Activated naive CD8-positive, alpha-beta T cell treated with anti-CD3 and anti-CD28 coated beads for 36 hours (primary cell): ENCODE results near the gene GAL3ST2. TPM values are rescaled to one million over a fixed set of nuclear protein-coding genes. Genes with fewer than 3 reads are reported as not detected.

Experiments used
- DNase-seq: peaks from one replicate; pipeline ENCODE4 v3.0.0; 2021
- H3K27ac Mint-ChIP-seq: one replicate; pipeline ENCODE4 v1.8.0; 2022; ENCODE audit warnings: mild to moderate bottlenecking, moderate library complexity, mixed read lengths
- H3K27me3 Mint-ChIP-seq: one replicate; pipeline ENCODE4 v1.8.0; 2022; ENCODE audit warnings: mild to moderate bottlenecking, mixed read lengths
- H3K36me3 Mint-ChIP-seq: one replicate; pipeline ENCODE4 v1.8.0; 2021; ENCODE audit warnings: mild to moderate bottlenecking, mixed read lengths
- H3K4me1 Mint-ChIP-seq: one replicate; pipeline ENCODE4 v1.8.0; 2021; ENCODE audit warnings: mixed read lengths
- H3K4me3 Mint-ChIP-seq: one replicate; pipeline ENCODE4 v1.8.0; 2022; ENCODE audit warnings: mild to moderate bottlenecking, moderate library complexity, mixed read lengths
- H3K9me3 Mint-ChIP-seq: one replicate; pipeline ENCODE4 v1.8.0; 2022; ENCODE audit warnings: mixed read lengths
- total RNA-seq, 2 experiments: library from RNA; stranded (reverse); gene quantifications; one replicate each; pipeline ENCODE4 v1.2.3, GENCODE V29; 2021

GAL3ST2 gene
- total RNA-seq, 2 experiments from 2014 or later = 0.31 TPM; not detected in 1

DNA sequence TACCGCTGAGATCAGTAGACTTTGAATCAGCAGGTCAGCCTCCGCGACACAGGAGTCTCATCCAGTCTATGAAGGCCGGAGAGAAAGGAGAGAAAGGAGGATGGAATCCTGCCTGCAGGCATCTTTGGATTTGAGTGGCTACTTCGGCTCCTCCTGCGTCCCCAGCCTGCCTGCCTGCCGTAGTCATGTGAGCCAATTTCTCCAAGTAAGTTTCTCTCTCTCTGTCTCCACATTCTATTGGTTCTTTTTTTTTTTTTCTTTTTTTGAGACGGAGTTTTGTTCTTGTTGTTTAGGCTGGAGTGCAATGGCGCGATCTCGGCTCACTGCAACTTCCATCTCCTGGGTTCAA lies 65.4 kb downstream of the GAL3ST2 start:
- H3K9me3 Mint-ChIP-seq = peaks cover 3% of the 10 kb centered on the region
- H3K36me3 Mint-ChIP-seq = peaks cover 13% of the 10 kb centered on the region
- peak overlapping the region; percentile 38 for H3K27ac Mint-ChIP-seq
- H3K4me3 Mint-ChIP-seq = no peak overlapping the region
- DNase-seq = no peak
- peaks cover 35% of the 10 kb centered on the region for H3K4me1 Mint-ChIP-seq
- peaks cover 24% of the 10 kb centered on the region for H3K27me3 Mint-ChIP-seq

DNA sequence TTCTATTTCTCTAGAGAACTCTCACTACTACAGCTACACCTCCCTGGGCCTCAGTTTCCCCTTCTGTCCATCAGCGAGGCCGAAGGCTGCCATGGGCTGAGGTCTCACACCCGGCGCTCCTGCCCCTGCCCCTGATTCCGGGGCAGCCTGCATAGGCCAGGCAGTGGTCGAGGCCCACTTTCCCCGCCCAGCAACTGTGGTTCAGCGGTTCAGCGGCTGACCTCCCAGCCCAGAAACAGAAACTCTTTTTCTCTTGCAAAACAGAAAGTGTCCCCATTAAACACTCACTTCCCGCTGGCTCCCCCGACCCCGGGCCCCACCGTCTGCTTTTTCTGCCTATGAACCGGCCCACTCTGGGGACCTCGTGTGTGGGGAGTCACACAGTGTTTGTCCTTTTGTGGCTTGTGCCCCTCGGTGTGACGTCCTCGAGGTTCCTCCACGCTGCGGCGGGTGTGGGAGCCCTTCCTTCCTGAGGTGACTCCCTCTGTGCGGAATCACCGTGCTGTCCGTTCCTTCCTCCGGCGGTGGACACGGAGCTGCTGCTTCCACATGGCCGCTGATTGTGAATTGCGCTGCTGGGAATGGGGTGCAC lies 66.1 kb downstream of the GAL3ST2 start:
- Mint-ChIP-seq H3K27ac (peak overlapping the region; percentile 38), H3K4me1 (peaks cover 35% of the 10 kb centered on the region), H3K4me3 (peak overlapping the region; percentile 27), H3K27me3 (peaks cover 19% of the 10 kb centered on the region), H3K9me3 (peaks cover 3% of the 10 kb centered on the region), H3K36me3 (peaks cover 13% of the 10 kb centered on the region)
- DNase-seq = peak; percentile 69

DNA sequence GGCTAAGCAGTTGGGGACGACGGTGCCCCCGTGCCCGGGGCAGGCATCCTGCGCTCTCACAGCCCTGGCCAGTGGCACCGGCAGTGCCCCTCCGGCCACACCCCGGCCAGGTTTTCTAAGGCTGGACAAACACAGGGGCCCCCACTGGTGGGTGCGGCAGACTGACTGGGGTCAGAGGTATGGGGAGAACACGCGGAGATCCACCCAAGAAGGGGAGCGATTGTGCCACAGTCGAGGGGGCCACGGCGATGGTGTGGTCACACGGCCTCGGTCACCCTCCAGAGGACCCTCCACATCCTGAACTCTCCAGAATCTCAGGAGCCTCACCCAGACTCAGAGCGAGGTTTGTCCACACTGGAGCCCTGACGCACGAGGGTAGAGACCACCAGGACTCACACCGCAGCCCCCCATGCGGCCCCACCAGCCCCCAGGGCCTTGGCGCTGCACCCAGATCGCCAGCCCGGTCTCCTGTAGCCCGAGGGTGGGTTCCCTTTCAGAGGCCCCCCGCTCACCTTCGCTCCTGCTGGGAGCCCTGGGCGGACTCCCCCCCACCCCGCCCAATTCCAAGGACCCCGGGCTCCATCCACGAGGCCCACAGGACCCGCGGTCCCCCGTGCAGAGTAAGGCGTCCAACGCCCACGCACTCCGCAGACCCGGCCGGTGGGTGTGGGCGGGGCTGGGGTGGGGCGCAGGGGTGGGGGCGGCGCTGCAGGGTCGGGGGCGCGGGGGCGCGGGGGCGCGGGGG lies 66.9 kb downstream of the GAL3ST2 start:
- DNase-seq = no peak

DNA sequence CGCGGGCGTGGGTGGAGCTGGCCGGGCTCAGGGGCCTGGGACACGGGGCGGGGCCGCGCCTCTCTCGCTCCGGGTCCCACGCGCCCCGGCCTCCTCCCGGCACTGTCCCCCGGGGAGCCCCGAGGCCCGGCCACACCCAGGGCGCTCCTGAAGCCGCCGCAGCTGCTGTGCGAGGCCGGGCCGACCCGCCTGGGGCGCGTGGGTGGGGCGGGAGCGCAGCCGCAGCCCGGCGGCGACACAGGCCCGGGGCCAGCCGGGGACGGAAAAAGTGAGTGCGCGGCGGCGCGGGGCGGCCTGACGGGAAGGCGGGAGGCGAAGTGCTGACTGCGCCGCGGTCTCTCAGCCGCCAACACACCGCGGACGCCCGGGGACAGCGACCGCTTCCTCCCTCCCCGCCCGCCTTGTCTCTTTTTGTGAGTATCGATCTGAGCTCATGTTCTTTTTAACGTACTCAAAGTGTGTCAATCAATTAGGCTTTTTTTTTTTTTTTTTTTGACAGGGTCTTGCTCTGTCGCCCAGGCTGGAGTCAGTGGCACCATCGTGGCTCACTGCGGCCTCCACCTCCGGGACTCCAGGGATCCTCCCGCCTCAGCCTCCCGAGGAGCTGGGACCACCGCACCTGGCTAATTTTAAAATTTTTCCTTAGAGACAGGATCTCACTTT lies 67.6 kb downstream of the GAL3ST2 start:
- DNase-seq = peak; percentile 95
- H3K9me3 Mint-ChIP-seq = peaks cover 3% of the 10 kb centered on the region
- peak overlapping the region; percentile 65 for H3K4me3 Mint-ChIP-seq
- H3K36me3 Mint-ChIP-seq = peaks cover 13% of the 10 kb centered on the region
- peak overlapping the region; percentile 78 for H3K27ac Mint-ChIP-seq
- H3K27me3 Mint-ChIP-seq = peaks cover 18% of the 10 kb centered on the region
- peaks cover 35% of the 10 kb centered on the region for H3K4me1 Mint-ChIP-seq

More for the DNA sequence above, 66.9 kb downstream of the GAL3ST2 start:
- Mint-ChIP-seq H3K9me3 (peaks cover 3% of the 10 kb centered on the region), H3K27ac (peak overlapping the region; percentile 38), H3K4me3 (peak overlapping the region; percentile 27), H3K36me3 (peaks cover 13% of the 10 kb centered on the region), H3K27me3 (peaks cover 18% of the 10 kb centered on the region), H3K4me1 (peaks cover 35% of the 10 kb centered on the region)

DNA sequence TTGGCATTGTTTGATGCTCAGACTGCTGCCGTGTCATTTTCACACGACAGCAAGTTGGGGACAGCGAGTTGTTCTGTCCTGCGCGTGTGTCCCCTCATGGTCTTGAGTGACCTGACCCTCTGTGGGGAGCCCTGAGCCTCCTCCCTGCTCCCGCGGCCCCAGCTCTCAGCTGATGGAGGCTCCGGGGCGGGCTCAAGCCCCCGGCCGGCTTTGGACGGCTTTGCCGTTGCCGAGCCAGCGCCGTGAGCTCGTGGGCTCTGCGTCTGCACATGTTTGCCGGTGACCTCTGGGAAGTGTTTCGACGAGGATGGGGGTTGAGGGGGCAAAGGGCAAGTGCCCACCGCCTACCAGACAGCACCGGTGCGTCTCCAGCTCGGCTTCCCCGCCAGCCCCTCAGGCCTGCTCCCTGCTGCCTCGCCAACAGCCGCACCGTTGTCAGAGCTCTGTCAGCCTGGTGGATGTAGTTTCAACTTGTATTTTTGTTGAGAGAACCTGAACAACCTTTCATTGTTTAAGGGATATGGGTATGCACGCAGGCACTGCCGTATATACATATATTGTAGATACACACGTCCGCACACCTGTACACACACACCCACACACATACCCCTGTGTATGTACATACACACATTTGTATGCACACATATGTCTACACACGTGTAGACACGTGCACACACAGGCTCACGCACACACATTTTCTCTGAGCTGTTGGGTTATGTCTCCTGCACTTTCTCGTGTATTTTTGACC lies 68.4 kb downstream of the GAL3ST2 start:
- Mint-ChIP-seq H3K36me3 (peaks cover 13% of the 10 kb centered on the region), H3K27me3 (peaks cover 15% of the 10 kb centered on the region), H3K4me1 (peaks cover 35% of the 10 kb centered on the region), H3K27ac (peak overlapping the region; percentile 78), H3K4me3 (peak overlapping the region; percentile 60), H3K9me3 (peaks cover 3% of the 10 kb centered on the region)
- DNase-seq = no peak

DNA sequence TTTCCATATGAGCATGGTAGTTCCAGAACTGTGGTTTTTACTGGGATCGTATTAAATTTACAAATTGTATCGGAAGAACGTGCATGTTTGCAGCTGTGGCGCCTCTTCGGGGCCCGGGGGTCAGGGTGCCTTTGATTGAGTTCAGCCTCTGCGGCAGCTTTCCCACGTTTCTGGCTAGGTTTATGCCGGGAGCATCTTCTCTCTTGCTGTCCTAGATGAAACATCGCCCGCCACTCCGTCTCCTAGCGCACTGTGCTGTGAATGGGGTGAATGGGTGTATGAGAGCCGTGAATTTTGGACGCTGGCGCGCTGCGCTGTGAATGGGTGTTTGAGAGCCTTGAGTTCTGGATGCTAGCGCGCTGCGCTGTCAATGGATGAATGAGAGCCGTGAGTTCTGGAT lies 69.8 kb downstream of the GAL3ST2 start:
- H3K4me1 Mint-ChIP-seq = peaks cover 35% of the 10 kb centered on the region
- peaks cover 9% of the 10 kb centered on the region for H3K27me3 Mint-ChIP-seq
- H3K27ac Mint-ChIP-seq = peak overlapping the region; percentile 84
- peaks cover 13% of the 10 kb centered on the region for H3K36me3 Mint-ChIP-seq
- peak overlapping the region; percentile 60 for H3K4me3 Mint-ChIP-seq
- no peak for DNase-seq
- peaks cover 3% of the 10 kb centered on the region for H3K9me3 Mint-ChIP-seq

DNA sequence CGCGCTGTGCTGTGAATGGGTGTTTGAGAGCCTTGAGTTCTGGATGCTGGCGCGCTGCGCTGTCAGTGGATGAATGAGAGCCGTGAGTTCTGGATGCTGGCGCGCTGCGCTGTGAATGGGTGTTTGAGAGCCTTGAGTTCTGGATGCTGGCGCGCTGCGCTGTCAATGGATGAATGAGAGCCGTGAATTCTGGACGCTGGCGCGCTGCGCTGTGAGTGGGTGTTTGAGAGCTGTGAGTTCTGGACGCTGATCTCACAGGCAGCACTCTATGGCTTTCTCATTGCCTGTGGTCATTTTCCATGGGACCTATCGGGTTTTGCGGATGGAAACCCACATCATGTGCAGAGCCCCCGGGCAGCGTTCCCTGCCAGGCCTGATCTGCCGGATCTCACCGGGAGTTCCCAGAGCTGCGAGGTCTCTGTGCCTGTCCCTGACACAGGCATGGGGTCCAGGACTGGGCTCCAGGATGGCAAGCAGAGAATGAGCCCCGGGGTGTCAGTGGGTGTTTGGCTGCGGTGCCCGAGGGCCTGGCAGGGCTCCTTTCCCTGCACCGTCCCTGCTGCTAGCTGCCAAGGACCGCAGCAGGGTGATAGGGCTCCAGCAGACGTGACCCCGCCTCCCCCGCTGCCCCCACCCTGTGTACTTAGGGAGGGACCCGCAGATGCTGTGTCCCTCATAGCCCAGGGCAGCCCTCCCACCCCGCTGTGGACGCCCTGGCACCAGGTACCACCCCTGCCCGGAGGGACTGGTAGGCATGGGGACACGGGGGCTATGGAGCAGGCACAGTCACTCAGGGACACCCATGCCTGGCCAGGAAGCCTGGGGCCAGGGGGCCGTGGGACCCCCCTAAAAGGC lies 72.4 kb downstream of the GAL3ST2 start:
- DNase-seq = no peak
- Mint-ChIP-seq H3K9me3 (peaks cover 3% of the 10 kb centered on the region), H3K4me1 (peaks cover 23% of the 10 kb centered on the region), H3K27ac (no peak overlapping the region), H3K27me3 (peaks cover 4% of the 10 kb centered on the region), H3K4me3 (no peak overlapping the region), H3K36me3 (peaks cover 13% of the 10 kb centered on the region)

DNA sequence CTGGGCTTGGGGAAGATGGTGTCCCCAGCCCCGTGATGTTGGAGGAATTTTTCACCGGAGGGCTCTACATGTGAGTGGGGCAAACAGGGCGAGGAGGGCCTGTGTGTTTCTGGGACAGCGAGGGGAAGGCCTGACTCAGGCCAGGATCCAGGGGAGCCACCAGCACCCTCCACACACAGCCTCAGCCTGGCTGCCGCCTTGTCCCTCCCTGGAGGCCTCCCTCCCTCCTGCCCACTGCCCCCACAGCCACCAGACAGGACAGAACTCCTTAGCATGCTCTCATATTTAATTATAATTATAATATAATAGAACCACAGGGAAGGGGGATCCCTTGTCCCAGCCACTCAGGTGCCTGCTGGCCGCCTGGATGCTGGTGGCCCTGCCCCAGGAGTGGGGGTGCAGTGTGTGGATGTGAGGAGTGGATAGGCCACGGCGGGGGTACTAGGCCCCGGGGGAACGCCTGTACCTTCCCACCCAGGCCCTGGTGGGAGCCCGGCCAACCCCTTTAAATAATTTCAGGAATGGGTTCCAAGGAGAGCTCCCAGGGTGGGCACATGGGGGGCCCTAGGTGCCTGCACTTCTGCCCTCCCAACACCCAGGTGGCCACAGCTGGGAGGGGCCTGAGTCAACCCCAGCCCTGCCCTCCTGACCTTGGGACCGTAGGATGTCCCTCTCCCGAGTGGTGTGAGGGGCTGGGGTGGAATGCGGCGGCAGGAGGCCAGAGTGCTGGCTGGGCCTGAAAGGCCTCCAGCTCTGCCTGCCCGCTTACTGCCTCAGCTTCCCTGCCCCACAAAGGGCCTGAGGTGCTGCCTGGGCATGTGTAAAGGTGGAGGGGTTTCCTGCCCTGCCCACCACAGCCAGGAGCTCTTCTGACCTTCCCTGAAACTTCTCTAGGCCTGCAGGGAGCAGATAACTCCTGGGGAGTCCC lies 73.3 kb downstream of the GAL3ST2 start:
- peaks cover 3% of the 10 kb centered on the region for H3K9me3 Mint-ChIP-seq
- no peaks in the 10 kb centered on the region for H3K27me3 Mint-ChIP-seq
- DNase-seq = no peak
- peaks cover 13% of the 10 kb centered on the region for H3K36me3 Mint-ChIP-seq
- peaks cover 17% of the 10 kb centered on the region for H3K4me1 Mint-ChIP-seq
- no peak overlapping the region for H3K27ac Mint-ChIP-seq
- H3K4me3 Mint-ChIP-seq = no peak overlapping the region

DNA sequence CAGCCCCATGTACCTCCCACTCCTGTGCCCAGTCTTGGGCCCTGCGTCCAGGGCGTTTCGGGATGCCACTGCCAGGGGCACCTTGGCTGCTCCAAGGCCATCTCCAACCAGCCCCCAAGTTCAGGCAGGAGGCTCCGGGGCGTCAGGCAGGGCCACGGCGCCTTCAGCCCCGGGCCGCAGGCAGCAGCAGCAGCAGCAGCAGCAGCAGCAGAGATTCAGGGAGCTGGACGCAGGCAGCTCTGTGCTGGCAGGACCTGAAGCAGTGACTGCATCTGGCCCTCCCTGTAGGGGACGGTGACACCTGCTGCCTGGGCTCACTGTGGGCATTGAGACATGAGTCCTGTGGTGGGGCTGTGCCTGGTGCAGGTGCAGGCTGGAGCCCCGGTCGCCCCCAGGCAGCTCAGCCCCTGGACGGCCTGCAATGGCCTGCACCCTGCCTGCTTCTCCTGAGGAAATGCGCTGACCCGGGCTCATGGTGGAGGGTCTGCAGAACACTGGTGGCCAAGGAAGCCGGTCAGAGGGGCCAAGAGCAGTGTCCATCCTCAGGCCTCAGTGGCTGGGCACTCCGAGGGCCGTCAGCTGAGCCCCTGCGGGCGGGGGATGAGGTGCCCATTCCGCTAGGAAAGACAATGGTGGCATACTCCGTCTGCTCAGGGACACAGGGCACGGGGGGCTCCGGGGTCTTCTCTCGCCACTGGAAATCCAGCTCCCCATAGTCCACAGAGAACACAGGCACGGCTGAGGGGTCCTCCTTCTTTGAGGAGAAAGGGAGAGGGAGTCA lies 74.1 kb downstream of the GAL3ST2 start:
- Mint-ChIP-seq H3K9me3 (peaks cover 3% of the 10 kb centered on the region), H3K4me1 (peaks cover 9% of the 10 kb centered on the region), H3K4me3 (no peak overlapping the region), H3K27me3 (no peaks in the 10 kb centered on the region), H3K36me3 (peaks cover 10% of the 10 kb centered on the region), H3K27ac (no peak overlapping the region)
- no peak for DNase-seq

DNA sequence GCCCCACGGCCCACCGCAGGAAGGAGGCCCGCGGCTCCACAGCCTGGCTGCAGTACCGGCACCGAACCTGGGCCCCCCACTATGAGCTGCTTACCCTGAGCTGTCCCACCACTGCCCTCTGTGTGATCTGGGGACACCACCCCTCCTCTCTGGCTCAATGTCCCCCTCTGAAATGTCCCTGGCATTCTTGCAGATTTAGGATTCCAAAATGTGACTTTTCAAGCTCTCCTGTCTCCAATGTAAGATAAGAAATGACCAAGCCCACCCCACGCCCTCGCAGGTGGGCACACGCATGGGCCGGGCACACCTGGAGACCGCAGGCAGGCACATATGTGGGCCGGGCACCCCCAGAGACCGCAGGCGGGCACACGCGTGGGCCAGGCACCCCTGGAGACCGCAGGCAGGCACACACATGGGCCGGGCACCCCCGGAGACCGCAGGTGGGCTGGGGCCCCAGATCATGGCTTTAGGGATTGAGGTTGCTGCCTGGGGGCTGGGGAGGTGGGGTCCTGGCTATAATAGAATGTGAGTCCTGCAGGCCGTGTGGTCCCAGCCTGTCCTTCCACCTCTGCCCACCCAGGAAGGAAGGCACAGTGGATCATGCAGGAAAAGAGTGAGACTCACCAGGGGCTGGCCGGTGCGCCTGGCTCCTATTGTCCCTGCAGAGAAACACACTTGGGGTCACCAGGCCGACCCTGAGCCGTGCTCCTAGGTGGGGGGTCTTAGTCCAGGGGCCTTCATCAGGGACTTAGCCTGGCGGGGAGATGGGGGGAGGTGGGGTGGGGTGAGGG lies 74.9 kb downstream of the GAL3ST2 start:
- DNase-seq = no peak
- no peaks in the 10 kb centered on the region for H3K27me3 Mint-ChIP-seq
- no peaks in the 10 kb centered on the region for H3K9me3 Mint-ChIP-seq
- H3K4me1 Mint-ChIP-seq = peaks cover 7% of the 10 kb centered on the region
- H3K36me3 Mint-ChIP-seq = peaks cover 2% of the 10 kb centered on the region
- no peak overlapping the region for H3K4me3 Mint-ChIP-seq
- H3K27ac Mint-ChIP-seq = no peak overlapping the region

DNA sequence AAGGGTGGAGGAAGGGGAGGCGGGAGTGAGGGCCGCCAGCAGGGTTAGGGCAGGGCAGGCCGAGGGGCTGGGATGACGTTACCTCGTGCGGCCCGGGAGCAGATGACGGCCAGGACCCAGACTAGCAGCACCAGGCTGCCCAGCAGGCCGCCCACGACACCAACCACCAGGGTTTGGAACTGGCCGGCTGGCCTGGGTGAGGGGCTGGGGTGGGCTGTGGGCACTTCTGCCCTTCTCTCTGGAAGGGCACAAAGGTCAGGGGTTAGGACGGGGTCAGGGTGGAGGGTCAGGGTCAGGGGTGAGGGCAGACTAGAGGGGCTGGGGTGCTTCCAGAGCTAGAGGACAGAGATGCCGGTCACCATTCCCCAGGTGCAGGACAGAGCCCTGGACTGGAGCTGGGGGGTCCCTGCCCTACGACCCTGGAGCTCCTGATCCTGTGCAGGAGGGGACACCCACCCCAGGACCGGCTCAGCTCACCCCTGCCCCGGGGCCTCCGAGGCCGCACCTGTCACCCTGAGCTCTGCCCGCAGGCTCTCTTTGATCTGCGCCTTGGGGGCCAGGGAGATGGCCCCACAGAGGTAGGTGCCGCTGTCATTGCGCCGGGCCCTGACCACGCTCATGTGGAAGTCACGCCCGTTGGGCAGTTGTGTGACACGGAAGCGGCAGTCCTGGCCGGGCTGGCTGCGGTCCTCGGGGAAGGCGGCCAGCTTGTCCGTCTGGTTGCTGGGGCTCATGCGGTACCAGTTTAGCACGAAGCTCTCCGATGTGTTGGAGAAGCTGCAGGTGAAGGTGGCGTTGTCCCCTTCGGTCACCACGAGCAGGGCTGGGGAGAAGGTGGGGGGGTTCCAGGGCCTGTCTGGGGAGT lies 75.7 kb downstream of the GAL3ST2 start:
- H3K27me3 Mint-ChIP-seq = no peaks in the 10 kb centered on the region
- DNase-seq = no peak
- peaks cover 10% of the 10 kb centered on the region for H3K4me1 Mint-ChIP-seq
- H3K27ac Mint-ChIP-seq = no peak overlapping the region
- no peaks in the 10 kb centered on the region for H3K36me3 Mint-ChIP-seq
- no peaks in the 10 kb centered on the region for H3K9me3 Mint-ChIP-seq
- H3K4me3 Mint-ChIP-seq = no peak overlapping the region
